Fibroblast of lung (primary cell): ENCODE results near the gene ADAMTSL1.

Source experiments
- CTCF ChIP-seq, 2 donors: IDR thresholded peaks in 1 of 2; conservative IDR thresholded peaks in 1 of 2; 1 replicate in 1 of 2; 2 replicates in 1 of 2; pipeline ENCODE4 v1.5.1; 2011 to 2012; ENCODE audit warnings: low read length in 2 of 2, control low read depth in 1 of 2, inconsistent platforms in 1 of 2, low read depth in 1 of 2, mild to moderate bottlenecking in 1 of 2
- EZH2 ChIP-seq: IDR thresholded peaks from 2 replicates; pipeline ENCODE4 v1.5.1; 2012; ENCODE audit warnings: low read length, control low read depth, mild to moderate bottlenecking; ENCODE audit errors: missing control alignments

GRCh38 chr9:18692962-18693361 is 219.0 kb downstream of the ADAMTSL1 start:
- TF ChIP-seq CTCF (conservative IDR thresholded peaks at IDR 0.05 in 1 of 2, IDR thresholded peaks at IDR 0.05 in 1 of 2; ENCODE audit: low read depth in 1 of 2, low read length in 2 of 2) (no peak), EZH2 (no peak)
